NCI-H460 (cell line): ENCODE results near the gene TEX44. TPM values are rescaled to one million over a fixed set of nuclear protein-coding genes. Genes with fewer than 3 reads are reported as not detected.

Experiments
- DNase-seq: peaks from one replicate; pipeline ENCODE4 v3.0.0-alpha.2; 2016; ENCODE audit warnings: low read depth; ENCODE audit errors: extremely low read depth
- total RNA-seq: library from RNA; depleted of rRNA; stranded (reverse); fragments of >200 nt; shearing (Covaris generic); gene quantifications from 2 replicates; pipeline ENCODE4 v1.2.3, GENCODE V29; 2014

Gene TEX44
- total RNA-seq, 1 experiment from 2014 or later: not detected

DNA sequence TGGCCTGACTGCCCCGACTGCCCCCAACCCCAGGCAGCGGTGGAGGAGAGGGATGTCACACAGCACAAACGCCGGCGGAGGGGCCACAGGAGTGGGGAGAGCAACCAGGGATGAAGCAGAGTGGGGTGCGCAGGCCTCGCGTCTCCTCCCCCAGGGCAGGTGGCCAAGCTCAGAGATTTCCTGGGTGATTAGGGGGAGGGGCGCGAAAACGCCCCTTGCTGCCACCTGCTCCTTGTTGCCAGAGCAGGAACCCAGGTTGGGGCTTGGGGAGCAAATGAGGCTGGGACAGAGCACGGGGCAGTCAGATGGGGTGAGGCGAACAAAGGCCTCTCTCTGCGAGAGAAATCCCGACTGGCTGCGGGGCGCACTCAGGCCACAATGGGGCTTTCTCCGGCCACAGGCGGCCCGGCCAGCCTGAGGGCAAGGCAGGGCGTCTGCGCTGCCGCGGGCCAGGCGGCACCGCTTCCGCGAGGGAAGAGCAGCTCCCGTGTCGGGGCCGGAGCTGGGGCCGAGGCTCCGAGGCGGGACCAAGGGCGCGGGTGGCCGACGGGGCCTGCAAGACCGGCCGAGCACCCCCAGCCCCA, 11.5 kb downstream of the TEX44 start:
- DNase-seq: no peak

DNA sequence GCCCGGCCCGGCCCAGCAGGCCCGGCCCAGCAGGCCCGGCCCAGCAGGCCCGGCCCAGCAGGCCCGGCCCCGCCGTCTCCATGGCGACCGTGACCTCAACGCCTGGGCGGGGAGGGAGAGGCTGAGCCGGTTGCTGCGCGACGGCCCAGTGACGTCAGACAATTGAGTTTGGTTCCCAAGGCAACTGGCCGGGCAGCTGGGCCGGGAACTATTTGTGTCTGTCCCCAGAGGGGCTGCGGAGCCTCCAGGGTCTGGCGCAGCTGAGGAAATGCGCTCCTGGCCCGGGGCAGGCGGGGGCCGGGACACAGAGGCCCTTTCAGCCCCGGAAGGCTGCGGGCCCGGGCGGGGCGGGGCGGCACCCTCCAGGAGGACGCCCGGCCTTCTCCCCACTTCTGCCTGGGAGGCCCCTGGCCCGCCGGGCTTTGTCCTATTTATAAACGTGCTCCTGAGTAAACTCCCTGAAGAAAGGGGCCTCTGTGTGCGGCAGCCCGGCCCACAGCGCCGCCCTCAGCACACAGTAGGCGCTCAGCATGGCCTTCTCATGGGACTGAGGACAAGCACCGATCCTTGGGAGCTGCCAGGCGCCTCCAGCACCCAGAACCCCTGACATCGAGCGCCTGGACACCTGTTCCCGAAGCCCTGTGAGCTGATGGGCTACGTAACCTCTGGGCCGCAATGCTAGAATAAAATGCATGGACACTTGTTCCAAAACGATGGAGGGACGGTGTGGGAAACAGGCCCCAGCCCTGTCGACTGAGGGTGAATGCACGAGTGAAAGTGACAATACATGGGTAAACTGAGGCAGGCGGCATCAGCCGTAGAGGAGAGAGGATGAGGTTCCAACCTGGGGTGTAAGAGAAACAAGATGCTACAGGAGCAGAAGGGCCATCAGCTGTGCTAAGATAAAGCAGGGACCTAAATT, 12.3 kb downstream of the TEX44 start:
- peak; percentile 97 for DNase-seq

GRCh38 chr2:231605607-231606091, 13.0 kb downstream of the TEX44 start:
- DNase-seq: no peak

DNA sequence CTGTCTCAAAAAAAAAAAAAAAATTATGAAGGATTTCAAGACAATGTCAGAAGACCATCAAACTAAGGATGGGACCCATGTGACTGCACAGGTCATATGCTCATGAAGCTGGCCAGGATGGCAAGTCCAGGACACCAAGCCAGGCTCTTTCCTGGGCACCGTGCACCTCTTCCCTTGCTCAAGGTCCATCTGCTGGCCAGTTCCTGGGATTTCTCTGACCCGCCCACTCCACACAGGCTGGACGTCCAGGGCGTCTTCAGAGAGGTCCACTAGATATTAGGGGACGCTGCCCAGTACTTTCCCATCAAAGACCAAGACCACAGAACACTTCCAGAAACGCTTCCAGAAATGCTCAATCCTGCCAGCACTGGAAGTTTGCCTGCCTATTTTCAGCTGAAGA, 14.3 kb downstream of the TEX44 start:
- DNase-seq: no peak

GRCh38 chr2:231611273-231612108, 18.8 kb downstream of the TEX44 start:
- DNase-seq: peak; percentile 60

GRCh38 chr2:231612109-231612455, 19.4 kb downstream of the TEX44 start:
- no peak for DNase-seq

DNA sequence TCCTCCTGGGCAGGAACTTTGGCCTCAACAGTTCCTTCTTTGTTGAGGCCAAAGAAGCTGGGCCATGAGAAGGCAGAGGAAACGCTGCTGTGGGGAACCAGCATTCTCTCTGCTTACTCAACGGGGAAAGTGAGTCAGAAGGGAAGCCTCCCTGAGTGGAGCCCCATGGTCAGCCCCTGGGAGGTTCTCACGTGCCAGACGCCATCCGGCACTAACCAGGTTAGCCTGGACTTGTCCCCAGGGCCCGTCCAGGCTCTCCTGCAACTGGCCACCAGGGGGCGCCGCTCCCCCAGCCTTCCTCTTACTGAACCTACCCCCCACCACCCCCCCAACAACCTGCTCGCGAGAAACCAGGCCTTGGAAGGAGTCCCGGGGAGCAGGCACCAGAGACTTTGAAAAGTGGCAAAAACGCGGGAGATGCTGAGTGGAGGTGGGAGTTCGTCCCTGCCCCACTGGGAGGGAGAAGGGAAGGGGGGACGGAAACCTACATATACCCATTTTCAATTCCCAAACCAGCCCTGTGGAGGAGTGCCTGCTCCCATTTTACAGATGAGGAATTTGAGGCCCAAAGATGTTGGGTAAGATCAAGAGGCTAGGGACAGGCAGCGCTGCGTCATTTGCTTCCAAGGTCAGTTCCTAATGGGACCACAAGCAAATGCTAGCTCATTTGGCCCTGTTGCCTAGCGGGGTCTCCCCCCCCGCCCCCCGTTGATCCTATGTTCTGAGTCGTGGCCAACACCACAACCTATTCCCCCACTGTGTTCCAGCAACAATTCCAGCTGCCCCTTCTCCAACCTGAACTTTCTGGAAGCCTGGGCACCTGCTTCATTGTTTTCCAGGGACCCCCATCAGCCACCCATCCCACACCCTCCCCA, 20.0 kb downstream of the TEX44 start:
- peak; percentile 81 for DNase-seq

DNA sequence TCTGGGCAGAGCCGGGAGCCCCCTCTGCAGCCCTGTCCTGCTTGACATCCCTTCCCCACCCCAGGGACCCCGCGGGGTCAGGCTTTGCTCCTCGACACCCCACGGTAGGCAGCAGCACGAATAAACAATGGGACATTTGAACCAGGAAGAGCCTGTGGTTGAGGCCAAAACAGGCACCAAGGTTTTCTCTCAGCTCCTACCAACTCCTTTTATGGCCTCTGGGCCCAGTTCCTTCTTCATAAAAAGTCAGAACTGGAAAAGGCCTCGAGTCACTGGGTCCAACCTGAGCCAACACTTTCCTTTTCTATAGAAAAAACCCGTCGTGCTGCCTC, 20.6 kb downstream of the TEX44 start:
- DNase-seq: no peak

DNA sequence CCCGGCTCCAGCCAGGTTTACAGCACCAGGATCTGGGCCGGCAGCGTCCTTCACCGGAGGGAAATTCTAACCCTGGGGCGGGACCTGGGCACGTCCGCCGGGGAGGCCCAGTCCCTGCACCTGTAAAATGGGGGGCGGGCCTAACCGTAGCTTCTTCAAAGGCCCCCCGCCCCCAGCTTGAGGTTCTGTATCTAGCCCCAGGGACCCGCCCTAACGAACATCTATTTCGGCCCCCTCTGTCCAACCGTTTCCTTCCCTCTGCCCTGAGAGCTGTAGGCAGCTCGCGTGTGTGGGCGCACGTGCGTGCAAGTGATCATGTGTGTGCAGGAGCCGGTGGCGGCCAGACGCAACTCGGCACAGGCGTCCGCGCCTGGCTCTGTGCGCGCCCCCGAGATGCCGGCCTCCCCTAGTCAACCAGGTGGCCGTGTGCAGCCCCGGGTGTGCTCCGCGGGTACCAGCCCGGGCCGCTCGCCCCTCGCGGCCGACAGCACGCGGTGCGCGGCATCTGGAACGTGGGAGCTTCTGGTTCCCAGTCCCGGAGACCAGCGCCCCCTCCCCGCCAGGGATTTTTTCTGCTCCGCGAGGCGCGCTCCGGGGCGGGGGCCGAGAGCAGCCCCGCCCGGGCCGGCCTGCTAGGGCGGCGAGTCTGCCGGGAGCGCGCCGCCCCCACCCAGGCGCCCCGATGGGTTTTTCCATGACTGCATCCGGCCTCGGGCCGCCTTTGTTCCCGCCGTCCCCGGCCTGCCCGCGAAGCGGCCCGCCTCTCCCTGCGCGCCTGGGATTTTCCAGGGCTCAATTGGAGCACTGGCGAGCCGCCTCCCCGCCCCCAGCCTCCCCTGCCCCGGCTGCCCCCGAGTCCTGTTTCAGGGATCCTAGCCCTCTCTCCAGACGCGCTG, 21.2 kb downstream of the TEX44 start:
- DNase-seq: peak; percentile 49

- DNase-seq: no peak
These were observed 21.9 kb downstream of the TEX44 start for GRCh38 chr2:231614559-231615057.

GRCh38 chr2:231615058-231615671, 22.5 kb downstream of the TEX44 start:
- no peak for DNase-seq

DNA sequence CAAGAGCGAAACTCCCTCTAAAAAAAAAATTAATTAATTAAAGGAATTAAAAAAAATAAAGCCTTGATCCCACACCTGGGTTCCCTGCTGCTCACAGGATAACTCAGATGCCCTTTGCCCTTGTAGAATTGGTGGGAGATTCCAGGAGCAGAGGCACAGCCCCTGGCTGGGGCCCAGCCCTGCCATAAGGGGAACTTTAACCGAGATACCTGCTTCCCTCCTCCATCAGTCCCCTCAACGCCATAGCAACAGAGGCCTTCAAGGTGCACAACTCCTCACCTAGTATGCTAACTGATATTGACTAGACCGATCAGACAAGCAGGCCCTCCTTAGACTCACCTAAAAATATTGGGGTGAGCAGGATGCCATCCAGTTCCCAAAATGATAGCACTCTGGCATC, 23.6 kb downstream of the TEX44 start:
- no peak for DNase-seq

GRCh38 chr2:231617059-231617926, 24.6 kb downstream of the TEX44 start:
- no peak for DNase-seq

- no peak for DNase-seq
These were observed 28.6 kb downstream of the TEX44 start for GRCh38 chr2:231621051-231621879.

DNA sequence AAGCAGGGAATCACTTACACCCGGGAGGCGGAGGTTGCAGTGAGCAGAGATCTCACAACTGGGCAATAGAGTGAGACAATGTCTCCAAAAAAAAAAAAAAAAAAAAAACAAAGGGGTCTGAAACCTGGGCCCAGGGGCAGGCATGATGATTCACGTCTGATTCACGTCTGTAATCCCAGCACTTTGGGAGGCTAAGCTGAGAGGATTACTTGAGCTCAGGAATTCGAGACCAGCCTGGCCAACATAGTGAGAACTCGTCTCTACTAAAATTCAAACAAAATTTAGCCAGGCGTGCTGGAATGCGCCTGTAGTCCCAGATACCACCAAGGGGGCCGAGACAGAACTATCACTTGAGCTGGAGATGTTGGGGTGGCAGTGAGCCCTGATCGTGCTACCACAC, 30.3 kb downstream of the TEX44 start:
- no peak for DNase-seq

- no peak for DNase-seq
These were observed 33.8 kb downstream of the TEX44 start for GRCh38 chr2:231626449-231626848.
